HepG2 (cell line): ENCODE data around the gene GALNT18. TPM values are rescaled to one million over a fixed set of nuclear protein-coding genes. Genes with fewer than 3 reads are reported as not detected.

Experiments used
- ATAC-seq: fragments of 200-7000 bp; cut with Tn5 transposase; 3 replicates; pipeline ENCODE4 v1.9.1; 2020; ENCODE audit warnings: mild to moderate bottlenecking, moderate library complexity
- BruUV-seq: library from RNA; stranded (reverse); fragments of 400-500 nt; replicated peaks from 2 replicates; lab custom pipeline; 2021; lab: Mats Ljungman, UMichigan
- CTCF ChIA-PET: fragments of 300-600 bp; formaldehyde crosslinking; extraction: SDS; loops from one replicate; lab custom pipeline; 2021; ENCODE audit warnings: low total read pairs, inconsistent platforms, low intra/inter-chr PET ratio; lab: Yijun Ruan, JAX
- POLR2A ChIA-PET: fragments of 350-600 bp; sonication (Branson Sonifier 250); formaldehyde crosslinking; loops from one replicate; lab custom pipeline; 2020; ENCODE audit warnings: antibody characterized with exemption, inconsistent platforms; lab: Yijun Ruan, JAX
- DNase-seq: peaks from one replicate; pipeline ENCODE4 v3.0.0-alpha.2; 2015; ENCODE audit warnings: low spot score
- FAIRE-seq: peaks from 3 replicates; lab custom pipeline; 2011; peaks lifted over from hg19 to GRCh38; lab: Jason Lieb, UNC
- H2AFZ ChIP-seq: one replicate; pipeline ENCODE4 v1.6.1; 2011; ENCODE audit warnings: low read length, inconsistent platforms
- H3K27ac ChIP-seq: fragments of 300-600 bp; 3 replicates; pipeline ENCODE4 v1.8.0; 2011; ENCODE audit warnings: mixed run types, mild to moderate bottlenecking, mixed read lengths, low read length, inconsistent platforms; ENCODE audit not compliant: insufficient read depth; ENCODE audit errors: extremely low read length
- H3K27me3 ChIP-seq, 2 experiments: fragments of 200-600 bp in 1 of 2; 2 replicates in 1 of 2; 3 replicates in 1 of 2; pipeline versions ENCODE4 v1.6.0 to v1.8.0; 2011; ENCODE audit warnings: low read length in 2 of 2, mild to moderate bottlenecking in 2 of 2, moderate library complexity in 2 of 2, inconsistent platforms in 1 of 2; ENCODE audit not compliant: insufficient read depth in 2 of 2, control insufficient read depth in 1 of 2
- H3K36me3 ChIP-seq, 2 experiments: fragments of 200-600 bp in 1 of 2; replicated peaks in 1 of 2; 2 replicates in 1 of 2; 3 replicates in 1 of 2; pipeline versions ENCODE4 v1.5.1 to v1.8.0; 2011; ENCODE audit warnings: low read length in 2 of 2, inconsistent platforms in 1 of 2; ENCODE audit not compliant: insufficient read depth in 2 of 2, control insufficient read depth in 1 of 2
- H3K4me1 ChIP-seq: 2 replicates; pipeline ENCODE4 v1.5.1; 2012; ENCODE audit warnings: low read length, inconsistent platforms; ENCODE audit not compliant: insufficient read depth
- H3K4me2 ChIP-seq: 2 replicates; pipeline ENCODE4 v1.6.0; 2011; ENCODE audit warnings: low read depth, low read length, inconsistent platforms
- H3K4me3 ChIP-seq, 3 experiments: fragments of 200-600 bp in 1 of 3; sonication (generic), shearing (Covaris generic) in 1 of 3; replicated peaks in 1 of 3; 2 replicates each; pipeline ENCODE4 v1.5.1; 2011 to 2016; ENCODE audit warnings: low read length in 3 of 3, inconsistent platforms in 2 of 3, low read depth in 2 of 3, mild to moderate bottlenecking in 2 of 3, control low read depth in 1 of 3, mixed read lengths in 1 of 3; ENCODE audit not compliant: insufficient read depth in 1 of 3
- H3K79me2 ChIP-seq: one replicate; pipeline ENCODE4 v1.6.1; 2011; ENCODE audit warnings: low read length, inconsistent platforms; ENCODE audit not compliant: insufficient read depth
- H3K9ac ChIP-seq: 2 replicates; pipeline ENCODE4 v1.6.0; 2011; ENCODE audit warnings: mild to moderate bottlenecking, low read depth, low read length, inconsistent platforms; ENCODE audit not compliant: insufficient read depth
- H3K9me3 ChIP-seq: 2 replicates; pipeline ENCODE4 v1.5.1; 2012; ENCODE audit warnings: mild to moderate bottlenecking, low read length
- H4K20me1 ChIP-seq: 2 replicates; pipeline ENCODE4 v1.6.0; 2011; ENCODE audit warnings: inconsistent platforms, mild to moderate bottlenecking, low read length, moderate library complexity; ENCODE audit not compliant: insufficient read depth
- HIVEP1 ChIP-seq: sonication (generic); formaldehyde crosslinking; IDR thresholded peaks from 2 replicates; pipeline ENCODE4 v1.4.0; 2020; ENCODE audit warnings: mild to moderate bottlenecking, missing genetic modification reagents
- NR2F2 ChIP-seq: IDR thresholded peaks from 2 replicates; pipeline ENCODE4 v1.6.1; 2012; ENCODE audit warnings: low read depth, inconsistent platforms, borderline replicate concordance
- NR2F6 ChIP-seq, 2 experiments: IDR thresholded peaks; 2 replicates each; pipeline ENCODE4 v1.6.1; 2016; ENCODE audit warnings: antibody characterized with exemption in 1 of 2, mild to moderate bottlenecking in 1 of 2
- SOX6 ChIP-seq, 2 experiments: fragments of 450-650 bp in 1 of 2; sonication (generic) in 1 of 2; formaldehyde crosslinking in 1 of 2; IDR thresholded peaks; 2 replicates each; pipeline versions ENCODE4 v1.4.0 to v1.6.1; 2017 to 2020; ENCODE audit warnings: antibody characterized with exemption in 1 of 2, mild to moderate bottlenecking in 1 of 2, missing genetic modification reagents in 1 of 2
- ZNF766 ChIP-seq: sonication (generic); formaldehyde crosslinking; IDR thresholded peaks from 2 replicates; pipeline ENCODE4 v1.5.0; 2020; ENCODE audit warnings: missing genetic modification reagents, borderline replicate concordance
- ZNF883 ChIP-seq: sonication (generic); formaldehyde crosslinking; IDR thresholded peaks from 2 replicates; pipeline ENCODE4 v1.5.1; 2020; ENCODE audit warnings: mild to moderate bottlenecking, missing genetic modification reagents; ENCODE audit errors: not compliant biosample characterization
- WGBS: methylation state at CpG from one replicate; pipeline ENCODE4 v1.1.6; 2017; ENCODE audit warnings: low lambda C conversion rate; 5-methylcytosine and 5-hydroxymethylcytosine counted together
- in situ Hi-C: cut with HindIII; loops from 2 replicates; pipeline ENCODE4 v1.10.0; 2017; ENCODE audit warnings: low pct_unique_long_range_greater_than_20kb; ENCODE audit not compliant: extremely low pct_ligation_motif_present
- intact Hi-C: fragments of 100-400 bp; cut with micrococcal nuclease; formaldehyde crosslinking; loops from one replicate; pipeline ENCODE4 v1.10.0; 2022; ENCODE audit not compliant: unreplicated experiment
- polyA plus RNA-seq, 8 experiments: library from polyadenylated mRNA; depleted of rRNA in 3 of 8; stranded (reverse) in 7 of 8; unstranded in 1 of 8; fragments of >200 nt; fragmentation: Illumina TruSeq in 4 of 8; extraction: Trizol in 4 of 8; gene quantifications; 2 replicates each; pipeline versions ENCODE4 v1.2.1 to v1.2.3, GENCODE V29; 2011 to 2016; ENCODE audit warnings: low read depth in 4 of 8, missing spikeins in 1 of 8, mixed read lengths in 1 of 8; ENCODE audit not compliant: insufficient read depth in 1 of 8
- total RNA-seq, 5 experiments: library from RNA; depleted of rRNA; stranded (reverse); fragments of >200 nt; fragmentation: Illumina TruSeq; extraction: Trizol; gene quantifications; 2 replicates each; pipeline ENCODE4 v1.2.3, GENCODE V29; 2016; ENCODE audit warnings: low read depth in 1 of 5
- TF ChIP-seq, protein P1 (sequence below): sonication (generic); formaldehyde crosslinking; IDR thresholded peaks from 2 replicates; pipeline ENCODE4 v1.5.0; 2020; ENCODE audit warnings: mild to moderate bottlenecking, missing genetic modification reagents, borderline replicate concordance
- TF ChIP-seq, protein P2 (sequence below): IDR thresholded peaks from 2 replicates; pipeline ENCODE4 v1.6.1; 2016; ENCODE audit warnings: low read depth, borderline replicate concordance
- TF ChIP-seq, protein P3 (sequence below): IDR thresholded peaks from 2 replicates; pipeline ENCODE4 v1.6.1; 2016; ENCODE audit warnings: mild to moderate bottlenecking

Gene GALNT18
- total and polyA plus RNA-seq, 2 of the 13 experiments (the other 11 are each of a cell fraction or from before 2014, with no cell fraction given) = 0.11 TPM; not detected in 1

GRCh38 chr11:11379661-11380060, 242.1 kb downstream of the GALNT18 start:
- ChIA-PET CTCF (no interaction called here), POLR2A (no interaction called here)
- H3K9ac ChIP-seq = no peak overlapping the region
- H3K27ac ChIP-seq = no peak overlapping the region
- in situ Hi-C loops (no loop called here), intact Hi-C loops (no loop called here)
- peaks cover 2% of the 10 kb centered on the region in 2 experiments; a peak in 2 of 5 replicates for H3K27me3 ChIP-seq
- no peak overlapping the region for H3K4me3 ChIP-seq
- H3K4me2 ChIP-seq = no peak overlapping the region
- H3K9me3 ChIP-seq = no peaks in the 10 kb centered on the region
- TF ChIP-seq, protein P1, sequence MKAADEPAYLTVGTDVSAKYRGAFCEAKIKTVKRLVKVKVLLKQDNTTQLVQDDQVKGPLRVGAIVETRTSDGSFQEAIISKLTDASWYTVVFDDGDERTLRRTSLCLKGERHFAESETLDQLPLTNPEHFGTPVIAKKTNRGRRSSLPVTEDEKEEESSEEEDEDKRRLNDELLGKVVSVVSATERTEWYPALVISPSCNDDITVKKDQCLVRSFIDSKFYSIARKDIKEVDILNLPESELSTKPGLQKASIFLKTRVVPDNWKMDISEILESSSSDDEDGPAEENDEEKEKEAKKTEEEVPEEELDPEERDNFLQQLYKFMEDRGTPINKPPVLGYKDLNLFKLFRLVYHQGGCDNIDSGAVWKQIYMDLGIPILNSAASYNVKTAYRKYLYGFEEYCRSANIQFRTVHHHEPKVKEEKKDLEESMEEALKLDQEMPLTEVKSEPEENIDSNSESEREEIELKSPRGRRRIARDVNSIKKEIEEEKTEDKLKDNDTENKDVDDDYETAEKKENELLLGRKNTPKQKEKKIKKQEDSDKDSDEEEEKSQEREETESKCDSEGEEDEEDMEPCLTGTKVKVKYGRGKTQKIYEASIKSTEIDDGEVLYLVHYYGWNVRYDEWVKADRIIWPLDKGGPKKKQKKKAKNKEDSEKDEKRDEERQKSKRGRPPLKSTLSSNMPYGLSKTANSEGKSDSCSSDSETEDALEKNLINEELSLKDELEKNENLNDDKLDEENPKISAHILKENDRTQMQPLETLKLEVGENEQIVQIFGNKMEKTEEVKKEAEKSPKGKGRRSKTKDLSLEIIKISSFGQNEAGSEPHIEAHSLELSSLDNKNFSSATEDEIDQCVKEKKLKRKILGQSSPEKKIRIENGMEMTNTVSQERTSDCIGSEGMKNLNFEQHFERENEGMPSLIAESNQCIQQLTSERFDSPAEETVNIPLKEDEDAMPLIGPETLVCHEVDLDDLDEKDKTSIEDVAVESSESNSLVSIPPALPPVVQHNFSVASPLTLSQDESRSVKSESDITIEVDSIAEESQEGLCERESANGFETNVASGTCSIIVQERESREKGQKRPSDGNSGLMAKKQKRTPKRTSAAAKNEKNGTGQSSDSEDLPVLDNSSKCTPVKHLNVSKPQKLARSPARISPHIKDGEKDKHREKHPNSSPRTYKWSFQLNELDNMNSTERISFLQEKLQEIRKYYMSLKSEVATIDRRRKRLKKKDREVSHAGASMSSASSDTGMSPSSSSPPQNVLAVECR (CRISPR knock-in tag) = no peak
- TF ChIP-seq NR2F2 (no peak), HIVEP1 (CRISPR knock-in tag) (no peak), NR2F6 (IDR thresholded peaks at IDR 0.05) (no peak), NR2F6 (CRISPR knock-in tag; IDR thresholded peaks at IDR 0.05) (no peak), SOX6 (IDR thresholded peaks at IDR 0.05) (no peak), SOX6 (CRISPR knock-in tag; IDR thresholded peaks at IDR 0.05) (no peak), ZNF766 (CRISPR knock-in tag) (no peak), ZNF883 (CRISPR knock-in tag) (no peak)
- TF ChIP-seq, protein P2, sequence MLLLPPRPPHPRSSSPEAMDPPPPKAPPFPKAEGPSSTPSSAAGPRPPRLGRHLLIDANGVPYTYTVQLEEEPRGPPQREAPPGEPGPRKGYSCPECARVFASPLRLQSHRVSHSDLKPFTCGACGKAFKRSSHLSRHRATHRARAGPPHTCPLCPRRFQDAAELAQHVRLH (CRISPR knock-in tag) = no peak
- TF ChIP-seq, protein P3, sequence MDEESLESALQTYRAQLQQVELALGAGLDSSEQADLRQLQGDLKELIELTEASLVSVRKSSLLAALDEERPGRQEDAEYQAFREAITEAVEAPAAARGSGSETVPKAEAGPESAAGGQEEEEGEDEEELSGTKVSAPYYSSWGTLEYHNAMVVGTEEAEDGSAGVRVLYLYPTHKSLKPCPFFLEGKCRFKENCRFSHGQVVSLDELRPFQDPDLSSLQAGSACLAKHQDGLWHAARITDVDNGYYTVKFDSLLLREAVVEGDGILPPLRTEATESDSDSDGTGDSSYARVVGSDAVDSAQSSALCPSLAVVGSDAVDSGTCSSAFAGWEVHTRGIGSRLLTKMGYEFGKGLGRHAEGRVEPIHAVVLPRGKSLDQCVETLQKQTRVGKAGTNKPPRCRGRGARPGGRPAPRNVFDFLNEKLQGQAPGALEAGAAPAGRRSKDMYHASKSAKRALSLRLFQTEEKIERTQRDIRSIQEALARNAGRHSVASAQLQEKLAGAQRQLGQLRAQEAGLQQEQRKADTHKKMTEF (CRISPR knock-in tag) = no peak
- H3K4me1 ChIP-seq = no peaks in the 10 kb centered on the region
- no peaks in the 10 kb centered on the region for H3K36me3 ChIP-seq
- BruUV-seq = no TSS peak
- ATAC-seq (no peak), DNase-seq (no peak), FAIRE-seq (no peak)
- no peak overlapping the region for H2AFZ ChIP-seq
- no peaks in the 10 kb centered on the region; the same call in 1 of the 2 replicates for H4K20me1 ChIP-seq
- H3K79me2 ChIP-seq = no peaks in the 10 kb centered on the region
- WGBS = 0% methylated on average over 3 of the region's 3 CpGs
